ENCODE measurements around the gene ATP8A2.

Gene ATP8A2

GRCh38 chr13:25733696-25734435, 362.1 kb downstream of the ATP8A2 start:
- no peak for DNase-seq

DNA sequence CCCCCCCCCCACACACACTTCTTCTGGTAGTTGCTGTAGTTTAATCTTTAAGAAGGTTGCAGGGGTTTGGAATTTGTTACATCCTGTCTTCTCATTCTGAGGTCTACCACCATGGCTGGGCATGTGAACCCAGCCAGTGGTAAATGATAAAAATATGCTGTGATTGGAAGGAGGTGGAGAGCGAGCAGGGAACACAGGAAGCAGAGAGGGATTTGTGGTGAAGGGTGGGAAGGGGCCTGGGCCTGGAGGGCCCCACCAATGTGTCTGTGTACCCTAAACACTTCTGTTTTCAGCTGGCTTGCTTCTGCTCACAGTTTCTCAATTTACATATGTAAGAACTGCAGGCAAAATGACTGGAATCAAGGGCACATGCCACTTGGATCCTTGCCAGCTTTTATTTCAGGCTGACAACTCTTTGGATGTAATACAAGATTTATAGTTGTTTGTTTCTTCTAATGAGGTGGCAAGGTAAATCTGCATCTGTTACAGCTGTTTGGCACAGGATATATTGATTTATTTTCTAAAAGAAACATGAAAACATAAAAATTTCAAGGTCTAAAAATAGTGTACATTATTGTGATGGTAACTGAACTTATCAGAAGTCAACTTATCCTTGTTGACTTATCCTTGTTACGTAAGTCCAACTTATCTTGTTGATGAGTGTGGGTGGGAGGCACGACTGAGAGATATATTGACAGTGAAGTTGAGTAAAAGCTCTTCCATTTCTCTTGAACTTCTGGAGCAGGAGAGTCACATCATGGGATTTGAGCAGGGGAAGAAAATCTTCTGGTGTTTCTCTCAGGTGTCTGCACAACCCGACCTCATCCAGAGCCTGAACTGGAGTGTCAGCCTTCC, 366.8 kb downstream of the ATP8A2 start:
- DNase-seq: peak; percentile 29

DNA sequence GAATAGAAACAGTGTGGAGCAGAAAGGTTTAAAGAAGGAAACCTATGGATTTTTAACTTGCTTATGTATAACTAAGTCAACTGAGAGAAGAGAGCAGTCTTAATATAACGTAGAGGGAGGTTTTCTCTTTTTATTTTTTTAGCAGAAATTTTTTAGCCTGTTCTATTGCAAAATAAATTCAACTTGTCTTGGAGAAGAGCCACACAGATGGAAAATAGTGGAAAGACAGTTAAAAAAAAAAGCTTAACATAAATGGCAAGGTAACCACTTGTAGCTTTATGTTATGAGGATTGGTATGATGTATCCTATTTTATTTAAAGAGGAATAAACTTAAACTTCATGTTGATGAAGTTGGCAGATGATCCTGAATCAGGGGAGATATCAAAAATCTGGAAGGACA, 367.6 kb downstream of the ATP8A2 start:
- DNase-seq: no peak

DNA sequence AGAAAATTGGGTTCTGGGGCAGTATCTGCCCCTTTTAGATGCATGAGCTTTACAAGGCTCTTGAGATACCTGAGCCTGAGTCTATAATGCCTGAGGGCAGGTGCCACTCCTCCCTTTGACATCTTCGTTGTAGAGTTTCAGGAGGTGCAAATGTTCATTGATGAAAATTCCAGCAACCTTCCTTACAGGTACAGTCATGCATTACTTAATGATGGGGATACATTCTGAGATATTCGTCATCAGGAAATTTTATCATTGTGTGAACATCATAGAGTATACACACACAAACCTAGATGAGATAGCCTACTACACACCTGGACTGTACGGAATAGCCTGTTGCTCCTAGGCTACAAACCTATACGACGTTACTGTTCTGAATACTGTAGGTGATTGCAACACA, 370.0 kb downstream of the ATP8A2 start:
- no peak for DNase-seq

DNA sequence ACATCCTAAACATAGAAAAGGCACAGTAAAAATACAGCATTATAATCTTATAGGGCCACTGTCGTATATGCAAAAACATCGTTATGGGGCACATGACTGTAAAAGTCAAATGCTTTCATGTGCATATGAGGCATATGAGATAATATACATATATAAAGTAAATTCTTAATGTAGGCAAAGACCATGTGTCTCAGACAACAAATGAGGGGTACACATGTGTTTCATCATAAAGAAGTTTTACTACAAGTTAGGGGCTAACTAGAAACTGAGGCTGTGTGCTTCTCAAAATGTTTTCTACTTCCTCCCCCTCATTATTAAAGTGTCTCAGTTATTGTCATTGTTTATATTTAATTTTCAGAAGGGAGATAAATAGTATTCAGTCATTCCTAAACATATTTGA, 370.4 kb downstream of the ATP8A2 start:
- DNase-seq: no peak

DNA sequence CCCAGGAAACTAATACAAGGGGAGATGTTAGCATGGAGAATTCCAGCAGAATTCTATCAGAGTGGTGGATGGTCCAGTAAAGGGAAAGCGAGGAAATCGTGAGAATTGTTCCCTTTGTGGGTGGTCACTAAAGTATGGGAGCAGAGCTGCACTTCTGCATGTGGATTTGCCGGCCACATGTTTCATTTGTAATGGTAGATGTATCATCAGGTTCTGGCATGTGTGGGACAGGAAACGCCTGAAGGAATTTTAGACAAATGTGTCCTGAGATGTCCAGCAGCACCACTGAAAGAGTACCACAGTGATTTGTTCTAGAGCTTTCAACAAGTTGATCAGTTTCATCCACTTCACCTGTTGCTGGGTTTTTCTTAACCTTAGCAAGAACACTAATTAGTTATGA, 371.6 kb downstream of the ATP8A2 start:
- no peak for DNase-seq

DNA sequence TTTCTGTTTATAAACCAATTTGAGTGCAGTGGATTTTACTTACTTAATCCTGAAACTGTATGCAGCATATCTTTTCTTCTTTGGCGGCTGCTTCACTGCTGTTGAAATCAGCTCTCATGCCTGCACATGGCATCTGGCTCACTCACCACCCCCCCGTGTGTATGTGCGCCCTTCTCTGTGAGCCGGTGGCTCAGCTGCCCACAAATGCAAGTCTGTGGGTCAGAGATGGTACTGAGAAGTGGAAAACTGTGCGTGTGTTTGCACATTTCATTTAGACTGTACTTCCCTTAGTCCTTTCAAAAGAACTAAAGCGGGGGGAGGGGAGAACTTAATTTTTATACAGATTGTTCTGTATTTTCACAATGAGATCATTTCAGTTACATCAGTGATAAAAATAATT, 372.4 kb downstream of the ATP8A2 start:
- no peak for DNase-seq

GRCh38 chr13:25746131-25746530, 374.4 kb downstream of the ATP8A2 start:
- DNase-seq: no peak

GRCh38 chr13:25752957-25753551, 381.3 kb downstream of the ATP8A2 start:
- DNase-seq: no peak

DNA sequence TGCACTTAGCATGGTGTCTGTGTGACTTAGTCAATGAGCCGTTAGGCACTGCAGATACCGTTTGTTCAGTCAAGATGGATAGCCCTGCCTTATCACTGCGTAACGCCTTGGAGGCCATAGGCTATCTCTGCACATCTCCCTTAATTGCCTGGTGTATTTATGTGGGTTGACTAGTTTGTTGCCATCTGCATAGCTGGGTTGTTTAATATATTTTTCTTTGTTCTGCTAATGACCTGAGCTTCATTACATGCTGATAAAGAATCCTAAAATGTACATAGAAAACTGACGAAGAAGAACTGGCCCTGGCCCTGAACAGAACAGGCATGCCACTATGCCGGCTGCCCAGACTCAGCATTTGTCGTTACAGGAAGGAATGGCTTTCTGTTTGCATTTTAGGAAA, 382.2 kb downstream of the ATP8A2 start:
- no peak for DNase-seq

- no peak for DNase-seq
Observed at GRCh38 chr13:25756251-25756650, 384.5 kb downstream of the ATP8A2 start.

DNA sequence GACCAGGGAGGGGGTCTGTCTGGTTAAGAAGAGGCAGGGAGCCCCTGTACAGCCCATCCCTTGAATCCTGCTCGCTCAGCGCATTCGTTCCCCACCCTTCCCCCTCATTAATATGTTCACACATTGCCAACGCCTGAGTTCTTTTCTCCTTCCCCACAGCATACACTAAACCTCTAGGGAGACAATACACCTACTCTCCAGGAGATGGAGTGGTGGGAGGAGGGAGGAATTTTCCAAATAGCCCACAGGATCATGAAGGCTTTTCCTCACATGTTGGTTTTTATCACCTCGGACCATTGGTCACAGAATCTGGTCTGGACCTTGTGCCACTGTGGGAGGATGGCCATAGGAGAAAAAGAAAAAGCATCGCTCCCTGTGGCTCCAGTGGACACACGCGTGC, 385.1 kb downstream of the ATP8A2 start:
- DNase-seq: no peak

DNA sequence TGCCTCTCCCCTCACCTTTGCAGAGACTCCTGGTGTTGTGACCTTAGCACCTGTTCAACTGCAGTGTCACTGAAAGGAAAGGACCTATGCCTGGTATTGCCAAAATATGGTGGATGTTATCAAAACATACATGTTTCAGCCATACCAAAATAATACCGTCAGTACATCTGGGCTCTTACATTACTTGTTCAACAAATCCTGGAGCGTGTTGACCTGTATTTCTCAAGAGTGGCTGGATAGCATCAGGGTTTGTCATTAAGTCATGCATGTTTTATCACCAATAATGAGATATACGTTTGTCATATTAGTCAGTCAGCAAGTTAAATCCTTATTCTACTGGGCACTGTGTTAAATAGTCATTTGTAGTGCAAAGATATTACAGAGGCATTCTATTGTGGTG, 389.3 kb downstream of the ATP8A2 start:
- no peak for DNase-seq

DNA sequence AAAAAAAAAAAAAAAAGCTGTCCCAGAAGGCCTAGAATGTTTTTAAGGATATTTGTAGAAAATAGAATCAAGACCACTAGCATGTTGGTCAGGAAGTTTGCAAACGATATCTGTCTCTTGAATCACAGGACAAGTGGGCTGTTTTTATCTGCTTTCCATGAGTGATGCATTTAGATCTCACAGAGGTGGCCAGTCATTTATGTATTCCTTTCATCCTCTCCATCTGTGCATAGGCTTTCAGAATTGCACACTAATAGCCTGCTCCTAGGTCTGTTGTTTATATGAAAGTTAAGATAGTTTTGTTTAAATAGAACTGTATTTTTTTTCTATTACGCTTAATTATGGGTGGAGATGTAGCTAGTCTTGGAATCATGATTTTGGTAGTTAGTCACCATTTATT, 390.5 kb downstream of the ATP8A2 start:
- DNase-seq: no peak

DNA sequence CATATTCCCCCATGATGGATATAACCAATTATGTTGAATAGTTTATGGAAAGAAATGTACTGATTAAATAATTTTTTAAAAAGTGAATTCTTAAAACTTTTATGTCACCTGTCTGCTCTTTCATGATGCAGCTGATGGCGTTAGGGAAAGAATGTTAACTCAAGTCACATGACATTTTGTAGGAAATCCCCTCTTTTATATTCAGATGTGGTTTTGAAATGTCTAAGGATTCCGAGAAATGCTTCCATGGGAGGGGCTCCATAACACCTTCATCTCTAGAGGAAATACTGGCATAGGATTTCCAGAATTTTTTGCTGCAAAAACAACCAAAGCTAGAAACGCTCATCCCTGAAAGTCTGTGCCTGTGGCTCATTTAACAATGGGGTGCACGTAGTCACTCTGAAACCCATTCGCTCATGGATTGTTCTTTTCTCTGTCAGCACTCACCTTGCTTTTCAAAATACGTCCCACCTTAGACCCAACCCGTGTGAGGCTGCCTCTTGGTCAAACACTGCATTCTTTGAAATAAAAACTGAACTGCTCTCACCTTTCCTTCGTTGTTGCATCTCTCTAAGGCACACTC, 391.1 kb downstream of the ATP8A2 start:
- DNase-seq: no peak

GRCh38 chr13:25764378-25764777, 392.6 kb downstream of the ATP8A2 start:
- DNase-seq: no peak

DNA sequence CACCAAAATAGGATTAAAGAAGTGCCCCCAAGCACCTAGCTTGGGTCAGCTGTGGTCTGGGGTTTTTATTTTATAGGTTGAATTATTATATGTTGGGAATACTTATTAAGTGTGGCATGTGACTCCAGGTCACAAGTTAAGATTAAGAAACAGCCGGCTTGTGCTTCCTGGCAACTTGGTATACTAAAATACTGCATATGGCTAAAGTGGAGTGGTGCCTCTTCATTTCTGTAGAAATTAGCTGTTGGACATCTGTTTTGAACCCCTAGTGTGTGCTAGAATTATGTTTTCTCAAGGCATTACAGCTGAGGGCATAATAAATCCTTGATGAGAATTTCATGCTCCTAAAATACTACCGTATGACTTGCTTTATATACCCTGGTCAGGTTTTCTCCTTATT, 393.5 kb downstream of the ATP8A2 start:
- no peak for DNase-seq

DNA sequence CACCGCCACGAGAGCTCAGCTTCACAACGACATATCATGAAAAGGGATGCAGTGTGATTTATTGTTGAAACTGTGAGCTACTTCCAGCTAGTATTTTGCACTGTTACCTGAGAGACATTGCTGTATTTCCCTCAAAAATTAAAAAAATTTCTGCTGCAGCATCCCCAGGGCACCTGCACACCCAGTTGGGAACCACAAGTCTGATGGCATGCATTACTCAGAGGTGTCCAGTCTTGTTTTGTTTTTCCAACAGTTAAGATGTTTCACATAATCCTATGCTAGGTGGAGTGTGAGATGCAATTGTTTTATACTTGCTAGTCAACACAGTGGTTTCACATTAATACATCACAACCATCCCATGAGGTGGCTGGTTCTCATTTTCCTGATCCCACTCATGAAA, 394.8 kb downstream of the ATP8A2 start:
- DNase-seq: no peak

DNA sequence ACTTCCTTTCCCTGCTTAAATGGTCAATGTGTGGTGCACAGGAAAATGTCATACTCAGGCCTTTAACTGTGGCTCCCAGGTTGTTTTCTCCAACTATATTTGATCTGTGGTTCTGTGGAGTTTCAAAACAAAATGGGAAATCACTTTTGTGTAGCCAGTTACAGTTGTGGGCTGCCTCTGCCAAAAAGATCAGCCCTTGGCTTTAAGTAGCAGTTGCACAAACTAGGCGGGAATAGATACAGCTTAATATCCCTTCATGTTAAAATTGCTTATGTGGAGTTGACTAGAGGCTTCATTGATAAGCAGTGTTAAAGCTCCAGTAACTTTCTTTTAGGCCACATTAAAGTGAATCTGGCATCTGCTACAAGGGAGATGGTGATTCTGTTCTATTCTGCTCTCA, 395.2 kb downstream of the ATP8A2 start:
- no peak for DNase-seq

DNA sequence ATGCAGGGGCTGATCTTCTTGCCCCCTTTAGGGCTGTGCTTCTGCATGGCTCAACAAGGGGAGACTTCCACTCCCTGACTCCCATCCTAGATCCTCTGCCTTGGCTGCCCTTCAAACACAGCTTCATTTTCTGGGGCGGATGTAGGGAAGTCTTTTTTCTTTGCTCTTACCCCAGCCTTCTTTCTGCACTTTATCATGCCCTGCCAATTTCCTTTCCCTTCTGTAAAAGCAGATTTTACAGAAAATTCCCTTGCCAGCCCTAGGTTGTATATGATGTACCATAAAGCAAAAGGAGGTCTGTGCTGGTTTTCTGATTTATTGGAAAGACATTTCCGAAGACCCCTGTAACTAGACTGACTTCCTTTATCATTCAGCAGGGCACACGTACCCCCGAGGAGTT, 396.6 kb downstream of the ATP8A2 start:
- no peak for DNase-seq

DNA sequence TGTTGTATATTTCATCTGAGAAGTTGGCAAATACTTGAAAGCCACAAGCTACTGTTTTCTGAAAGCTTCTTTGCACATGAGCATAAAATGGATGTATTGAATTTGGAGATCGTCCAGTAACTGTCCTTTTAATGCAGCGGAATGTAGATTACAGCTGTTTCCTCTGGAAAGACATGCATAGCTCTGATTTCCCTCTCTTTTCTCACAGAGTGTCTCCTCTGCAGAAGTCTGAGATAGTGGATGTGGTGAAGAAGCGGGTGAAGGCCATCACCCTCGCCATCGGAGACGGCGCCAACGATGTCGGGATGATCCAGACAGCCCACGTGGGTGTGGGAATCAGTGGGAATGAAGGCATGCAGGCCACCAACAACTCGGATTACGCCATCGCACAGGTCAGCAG, 397.1 kb downstream of the ATP8A2 start:
- DNase-seq: no peak

GRCh38 chr13:25770601-25771000, 398.8 kb downstream of the ATP8A2 start:
- no peak for DNase-seq

- DNase-seq: no peak
Observed at GRCh38 chr13:25771202-25771601, 399.4 kb downstream of the ATP8A2 start.
